Measurements from ENCODE around the gene TIMM22.

DNA sequence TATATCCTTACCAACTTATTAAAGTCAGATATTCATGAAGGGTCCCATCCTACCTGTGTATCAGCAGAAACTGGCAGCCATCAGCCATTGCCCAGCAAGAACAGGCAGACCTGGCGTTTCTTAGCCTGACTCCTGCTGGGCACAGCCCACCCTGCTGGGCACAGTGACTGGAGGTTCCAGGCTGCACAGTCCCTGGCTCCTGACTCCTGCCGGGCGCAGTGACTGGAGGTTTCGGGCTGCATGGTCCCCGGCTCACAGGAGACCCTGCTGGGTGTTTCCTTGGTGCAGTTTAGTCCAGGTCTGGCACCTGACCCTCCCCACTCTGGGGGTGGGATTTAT, 6.7 kb downstream of the TIMM22 start:
- TF ChIP-seq, protein P1, sequence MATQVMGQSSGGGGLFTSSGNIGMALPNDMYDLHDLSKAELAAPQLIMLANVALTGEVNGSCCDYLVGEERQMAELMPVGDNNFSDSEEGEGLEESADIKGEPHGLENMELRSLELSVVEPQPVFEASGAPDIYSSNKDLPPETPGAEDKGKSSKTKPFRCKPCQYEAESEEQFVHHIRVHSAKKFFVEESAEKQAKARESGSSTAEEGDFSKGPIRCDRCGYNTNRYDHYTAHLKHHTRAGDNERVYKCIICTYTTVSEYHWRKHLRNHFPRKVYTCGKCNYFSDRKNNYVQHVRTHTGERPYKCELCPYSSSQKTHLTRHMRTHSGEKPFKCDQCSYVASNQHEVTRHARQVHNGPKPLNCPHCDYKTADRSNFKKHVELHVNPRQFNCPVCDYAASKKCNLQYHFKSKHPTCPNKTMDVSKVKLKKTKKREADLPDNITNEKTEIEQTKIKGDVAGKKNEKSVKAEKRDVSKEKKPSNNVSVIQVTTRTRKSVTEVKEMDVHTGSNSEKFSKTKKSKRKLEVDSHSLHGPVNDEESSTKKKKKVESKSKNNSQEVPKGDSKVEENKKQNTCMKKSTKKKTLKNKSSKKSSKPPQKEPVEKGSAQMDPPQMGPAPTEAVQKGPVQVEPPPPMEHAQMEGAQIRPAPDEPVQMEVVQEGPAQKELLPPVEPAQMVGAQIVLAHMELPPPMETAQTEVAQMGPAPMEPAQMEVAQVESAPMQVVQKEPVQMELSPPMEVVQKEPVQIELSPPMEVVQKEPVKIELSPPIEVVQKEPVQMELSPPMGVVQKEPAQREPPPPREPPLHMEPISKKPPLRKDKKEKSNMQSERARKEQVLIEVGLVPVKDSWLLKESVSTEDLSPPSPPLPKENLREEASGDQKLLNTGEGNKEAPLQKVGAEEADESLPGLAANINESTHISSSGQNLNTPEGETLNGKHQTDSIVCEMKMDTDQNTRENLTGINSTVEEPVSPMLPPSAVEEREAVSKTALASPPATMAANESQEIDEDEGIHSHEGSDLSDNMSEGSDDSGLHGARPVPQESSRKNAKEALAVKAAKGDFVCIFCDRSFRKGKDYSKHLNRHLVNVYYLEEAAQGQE (IDR thresholded peaks at IDR 0.05; ENCODE audit: insufficient replicate concordance, low read depth), result no peak
- TF ChIP-seq, protein P2, sequence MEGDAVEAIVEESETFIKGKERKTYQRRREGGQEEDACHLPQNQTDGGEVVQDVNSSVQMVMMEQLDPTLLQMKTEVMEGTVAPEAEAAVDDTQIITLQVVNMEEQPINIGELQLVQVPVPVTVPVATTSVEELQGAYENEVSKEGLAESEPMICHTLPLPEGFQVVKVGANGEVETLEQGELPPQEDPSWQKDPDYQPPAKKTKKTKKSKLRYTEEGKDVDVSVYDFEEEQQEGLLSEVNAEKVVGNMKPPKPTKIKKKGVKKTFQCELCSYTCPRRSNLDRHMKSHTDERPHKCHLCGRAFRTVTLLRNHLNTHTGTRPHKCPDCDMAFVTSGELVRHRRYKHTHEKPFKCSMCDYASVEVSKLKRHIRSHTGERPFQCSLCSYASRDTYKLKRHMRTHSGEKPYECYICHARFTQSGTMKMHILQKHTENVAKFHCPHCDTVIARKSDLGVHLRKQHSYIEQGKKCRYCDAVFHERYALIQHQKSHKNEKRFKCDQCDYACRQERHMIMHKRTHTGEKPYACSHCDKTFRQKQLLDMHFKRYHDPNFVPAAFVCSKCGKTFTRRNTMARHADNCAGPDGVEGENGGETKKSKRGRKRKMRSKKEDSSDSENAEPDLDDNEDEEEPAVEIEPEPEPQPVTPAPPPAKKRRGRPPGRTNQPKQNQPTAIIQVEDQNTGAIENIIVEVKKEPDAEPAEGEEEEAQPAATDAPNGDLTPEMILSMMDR (IDR thresholded peaks at IDR 0.05; ENCODE audit: insufficient read depth, low read length), result no peak
- no peak for TF ChIP-seq POLR2AphosphoS5 (IDR thresholded peaks at IDR 0.05; ENCODE audit: low read depth)

All from HL-60 (cell line).